GM18520 (cell line): ENCODE measurements around the gene KLHL28.
"Not testable (repeated sequence)": the region's sequence is repeated elsewhere in the genome, so short reads cannot be mapped to it uniquely, and the experiment has no call there.

ENCODE experiments used
- ATAC-seq: cut with Tn5 transposase; IDR thresholded peaks from one replicate; pipeline ENCODE4 v1.9.1; 2021; ENCODE audit not compliant: unreplicated experiment

KLHL28 gene

GRCh38 chr14:44897041-44897844 lies 64.5 kb downstream of the KLHL28 start:
- peak; percentile 82 for ATAC-seq

- no peak for ATAC-seq
These were observed 65.3 kb downstream of the KLHL28 start for GRCh38 chr14:44896275-44897040.

GRCh38 chr14:44895716-44896115 lies 66.0 kb downstream of the KLHL28 start:
- ATAC-seq = no peak

- ATAC-seq = no peak
These were observed 68.2 kb downstream of the KLHL28 start for GRCh38 chr14:44893535-44893934.

DNA sequence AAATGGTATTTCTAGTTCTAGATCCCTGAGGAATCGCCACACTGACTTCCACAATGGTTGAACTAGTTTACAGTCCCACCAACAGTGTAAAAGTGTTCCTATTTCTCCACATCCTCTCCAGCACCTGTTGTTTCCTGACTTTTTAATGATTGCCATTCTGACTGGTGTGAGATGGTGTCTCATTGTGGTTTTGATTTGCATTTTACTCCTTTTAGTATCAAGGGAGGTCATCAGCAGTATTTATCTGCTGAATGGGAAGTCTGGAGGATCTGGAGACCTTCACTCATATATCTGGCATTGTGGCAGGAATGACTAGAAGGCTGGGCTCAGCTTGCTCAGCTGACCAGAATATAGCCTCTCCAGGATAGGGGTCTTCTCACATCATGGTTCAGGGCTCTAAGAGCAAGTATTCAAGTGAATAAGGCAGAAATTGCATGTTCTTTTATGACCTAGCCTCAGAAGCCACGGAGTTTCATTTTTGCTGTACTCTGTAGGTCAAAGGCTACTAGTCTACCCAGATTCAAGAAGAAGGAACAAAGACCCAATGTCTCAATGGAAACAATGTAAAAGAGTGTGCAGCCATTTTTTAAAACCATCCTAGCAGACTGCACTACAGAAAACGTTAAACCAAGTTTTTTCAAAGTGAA lies 69.9 kb downstream of the KLHL28 start:
- ATAC-seq = not testable (repeated sequence)

DNA sequence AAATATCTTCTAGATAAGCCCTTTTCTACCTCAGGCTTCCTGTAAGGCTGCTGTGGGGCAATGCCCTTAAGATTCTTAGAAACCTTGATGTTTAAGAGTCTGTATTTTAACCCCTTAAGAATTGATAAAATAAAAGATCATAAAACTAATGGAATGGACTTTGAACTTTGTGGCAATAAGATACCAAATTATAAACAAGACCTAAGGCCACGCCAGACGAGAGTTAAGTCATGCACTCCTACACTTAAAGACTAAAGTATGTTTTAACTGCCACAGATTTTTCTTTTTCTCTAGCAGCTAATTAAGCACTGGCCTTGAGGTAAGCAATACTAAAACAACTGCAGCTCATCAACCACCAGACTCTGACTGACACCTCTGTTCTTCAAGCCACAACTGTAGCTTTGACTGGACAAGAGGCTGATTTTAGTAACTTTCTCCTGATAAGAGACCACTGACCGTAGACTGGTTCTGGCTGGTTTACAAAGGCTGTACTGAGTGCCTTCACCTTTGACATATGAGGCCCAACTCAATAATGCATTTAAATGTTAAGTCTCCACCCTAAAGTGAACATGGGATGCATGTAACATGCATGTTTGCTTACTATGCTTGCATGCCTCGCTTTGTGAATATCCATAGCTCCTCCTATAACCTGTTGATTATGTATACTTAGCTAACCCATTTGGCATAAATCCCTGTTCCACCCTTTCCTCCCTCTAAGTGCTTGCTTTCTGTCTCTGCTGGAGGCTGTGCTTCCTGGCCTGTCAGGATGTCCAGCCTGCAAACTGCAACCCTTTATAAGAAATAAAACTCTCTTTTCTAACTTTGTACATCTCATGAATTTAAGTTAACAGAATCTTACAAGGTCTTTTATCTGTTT lies 71.9 kb downstream of the KLHL28 start:
- ATAC-seq = no peak

DNA sequence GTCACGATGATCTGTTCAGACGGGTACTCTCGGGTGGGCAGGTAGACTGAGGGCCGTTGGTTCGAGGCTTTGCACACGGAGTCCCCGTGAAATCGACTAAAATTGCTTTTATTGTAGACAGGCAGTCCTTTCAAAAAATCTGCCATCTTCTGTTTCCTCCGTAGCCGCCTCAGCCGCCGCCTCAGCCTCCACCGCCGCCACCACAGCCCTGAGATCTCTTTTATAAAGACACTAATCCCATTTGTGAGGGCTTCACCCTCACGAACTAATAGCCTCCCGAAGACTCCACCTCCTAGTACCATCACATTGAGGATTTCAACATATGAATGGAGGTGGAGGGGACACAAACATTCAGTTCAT lies 74.2 kb downstream of the KLHL28 start:
- no peak for ATAC-seq

GRCh38 chr14:44886860-44887595 lies 74.7 kb downstream of the KLHL28 start:
- ATAC-seq = no peak

- no peak for ATAC-seq
These were observed 81.0 kb downstream of the KLHL28 start for GRCh38 chr14:44880791-44881190.
